GM21717 (cell line): ENCODE data around the gene YBX1.

ENCODE experiments used
- ATAC-seq: cut with Tn5 transposase; IDR thresholded peaks from one replicate; pipeline ENCODE4 v1.9.1; 2021; ENCODE audit warnings: mild to moderate bottlenecking, moderate library complexity; ENCODE audit not compliant: unreplicated experiment

Gene YBX1

GRCh38 chr1:42733415-42734200 is 51.4 kb downstream of the YBX1 start:
- no peak for ATAC-seq

GRCh38 chr1:42734201-42735035 is 52.2 kb downstream of the YBX1 start:
- ATAC-seq = no peak

DNA sequence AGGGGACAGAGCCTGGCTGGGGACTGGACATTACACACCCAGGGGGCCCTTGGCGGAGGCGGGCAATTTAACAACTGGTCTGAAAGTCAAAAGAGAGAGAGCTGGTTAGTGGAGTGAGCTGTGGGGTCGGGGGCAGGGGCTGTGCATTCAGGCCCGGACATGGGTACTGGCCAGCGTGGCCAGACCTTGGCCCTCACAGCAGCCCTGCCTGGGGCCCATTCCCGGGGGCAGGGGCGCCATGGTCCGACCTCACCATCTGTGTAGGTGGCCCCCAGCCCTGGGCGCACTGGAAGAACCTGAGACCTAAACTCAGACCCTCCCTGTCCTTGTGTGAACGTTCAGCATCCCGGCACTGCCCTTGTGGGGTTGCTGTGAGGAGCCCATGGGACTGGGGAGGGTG is 52.8 kb downstream of the YBX1 start:
- ATAC-seq = no peak

DNA sequence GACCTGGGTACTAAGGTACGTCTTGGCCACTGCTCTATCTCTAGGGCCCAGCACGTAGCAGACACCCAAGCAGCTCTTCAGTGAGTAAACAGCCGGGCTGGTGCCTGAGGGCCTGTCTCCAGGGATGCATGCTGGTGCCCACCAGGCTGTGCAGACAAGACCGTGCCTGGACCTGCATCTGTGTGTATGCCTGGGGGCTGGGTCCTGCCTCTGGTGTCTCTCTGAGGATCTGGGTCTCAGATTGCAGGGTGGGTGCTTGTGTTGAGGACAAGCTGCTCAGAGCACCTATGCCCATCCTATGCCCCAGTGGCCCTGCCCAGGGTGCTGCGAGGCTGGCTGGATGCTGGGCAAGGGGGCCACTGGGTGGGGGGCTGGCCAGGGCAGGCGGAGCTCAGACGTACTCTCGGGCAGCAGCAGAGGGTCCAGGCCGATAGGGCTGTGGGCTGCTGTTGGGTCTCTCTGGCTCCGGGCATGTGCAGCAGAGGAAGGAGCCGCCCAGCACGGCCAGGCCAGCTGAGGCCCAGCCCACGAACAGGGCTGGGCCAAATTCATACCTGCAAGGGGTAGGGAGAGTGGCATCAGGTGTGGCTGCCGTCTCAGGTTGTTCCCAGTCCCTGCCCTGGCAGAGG is 53.4 kb downstream of the YBX1 start:
- ATAC-seq = no peak

DNA sequence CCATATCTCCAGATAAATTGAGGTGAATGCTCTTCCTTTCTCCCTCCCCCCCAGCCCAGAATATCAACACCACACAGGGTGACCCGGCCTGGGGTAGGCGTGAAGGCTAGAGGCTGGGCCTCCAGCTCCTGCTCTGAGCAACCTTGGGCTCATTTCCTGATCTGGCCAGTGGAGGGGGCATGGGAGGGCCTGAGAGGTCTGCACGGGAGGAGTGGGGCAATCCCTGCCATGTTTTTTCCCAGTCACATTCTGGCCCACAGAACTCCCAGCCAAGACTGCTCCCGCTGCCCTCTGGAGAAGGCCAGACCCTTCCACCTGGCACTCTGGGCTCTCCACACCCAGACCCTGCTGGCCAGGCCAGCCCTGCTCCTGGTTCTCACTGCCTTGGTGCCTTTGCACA is 53.9 kb downstream of the YBX1 start:
- no peak for ATAC-seq

DNA sequence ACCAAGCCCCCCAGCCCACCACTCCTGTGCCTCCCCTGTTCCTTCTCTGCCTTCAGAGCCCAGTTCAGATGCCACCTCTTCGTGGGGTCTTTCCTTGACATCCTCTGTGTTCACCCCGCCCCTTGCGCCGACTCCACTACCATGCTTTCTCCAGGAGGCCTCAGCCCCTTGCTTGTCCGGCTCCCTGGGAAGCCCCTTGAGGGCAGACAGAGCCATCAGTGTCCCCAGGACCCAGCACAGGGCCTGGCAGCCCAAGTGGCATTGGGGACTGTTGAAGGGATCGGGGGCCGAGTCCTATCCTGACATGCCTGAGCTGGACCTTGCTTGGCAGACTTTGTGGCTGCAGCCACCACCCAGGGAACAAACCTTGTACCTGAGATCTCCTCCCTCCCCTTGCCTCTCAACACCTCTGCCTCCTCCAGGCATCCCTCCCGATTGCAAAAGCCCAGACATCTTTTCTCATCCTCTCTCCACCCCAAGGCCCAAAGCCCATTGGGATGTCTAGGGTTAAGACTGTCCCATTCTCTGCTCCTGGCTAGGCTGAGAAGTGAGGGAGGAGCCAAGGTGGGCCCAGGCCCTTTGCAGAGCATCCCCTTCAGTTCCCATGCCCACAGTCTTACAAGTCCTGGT is 54.5 kb downstream of the YBX1 start:
- ATAC-seq = no peak

GRCh38 chr1:42737257-42737656 is 55.0 kb downstream of the YBX1 start:
- no peak for ATAC-seq

- ATAC-seq = no peak
Measured at GRCh38 chr1:42737986-42738677, 55.9 kb downstream of the YBX1 start.

DNA sequence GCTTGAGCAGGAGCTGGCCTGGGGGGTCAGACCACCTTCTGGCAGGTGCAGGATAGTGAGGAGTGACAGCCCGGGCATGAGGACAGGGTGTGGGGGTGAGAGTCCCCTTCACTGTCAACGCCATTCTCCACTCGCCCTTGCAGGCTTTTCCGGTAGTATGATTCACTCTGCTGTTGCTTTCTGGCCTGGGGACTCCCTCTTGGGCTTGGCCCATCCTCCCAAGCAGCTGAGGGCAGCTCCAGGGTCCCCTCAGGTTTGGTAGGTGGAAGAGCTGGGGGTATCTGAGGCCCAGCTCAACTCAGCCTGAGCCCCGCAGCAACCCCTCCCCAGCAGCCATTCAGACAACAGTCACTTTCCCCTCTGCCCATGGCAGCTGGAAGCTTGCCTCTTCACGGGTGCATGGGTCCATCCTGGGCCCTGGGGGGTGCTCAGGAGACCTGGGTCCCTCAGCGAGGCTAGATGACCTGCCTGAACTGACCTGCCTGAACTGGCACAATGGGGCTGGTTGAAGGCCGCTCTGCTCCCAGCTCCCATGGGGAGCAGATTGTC is 56.5 kb downstream of the YBX1 start:
- no peak for ATAC-seq

DNA sequence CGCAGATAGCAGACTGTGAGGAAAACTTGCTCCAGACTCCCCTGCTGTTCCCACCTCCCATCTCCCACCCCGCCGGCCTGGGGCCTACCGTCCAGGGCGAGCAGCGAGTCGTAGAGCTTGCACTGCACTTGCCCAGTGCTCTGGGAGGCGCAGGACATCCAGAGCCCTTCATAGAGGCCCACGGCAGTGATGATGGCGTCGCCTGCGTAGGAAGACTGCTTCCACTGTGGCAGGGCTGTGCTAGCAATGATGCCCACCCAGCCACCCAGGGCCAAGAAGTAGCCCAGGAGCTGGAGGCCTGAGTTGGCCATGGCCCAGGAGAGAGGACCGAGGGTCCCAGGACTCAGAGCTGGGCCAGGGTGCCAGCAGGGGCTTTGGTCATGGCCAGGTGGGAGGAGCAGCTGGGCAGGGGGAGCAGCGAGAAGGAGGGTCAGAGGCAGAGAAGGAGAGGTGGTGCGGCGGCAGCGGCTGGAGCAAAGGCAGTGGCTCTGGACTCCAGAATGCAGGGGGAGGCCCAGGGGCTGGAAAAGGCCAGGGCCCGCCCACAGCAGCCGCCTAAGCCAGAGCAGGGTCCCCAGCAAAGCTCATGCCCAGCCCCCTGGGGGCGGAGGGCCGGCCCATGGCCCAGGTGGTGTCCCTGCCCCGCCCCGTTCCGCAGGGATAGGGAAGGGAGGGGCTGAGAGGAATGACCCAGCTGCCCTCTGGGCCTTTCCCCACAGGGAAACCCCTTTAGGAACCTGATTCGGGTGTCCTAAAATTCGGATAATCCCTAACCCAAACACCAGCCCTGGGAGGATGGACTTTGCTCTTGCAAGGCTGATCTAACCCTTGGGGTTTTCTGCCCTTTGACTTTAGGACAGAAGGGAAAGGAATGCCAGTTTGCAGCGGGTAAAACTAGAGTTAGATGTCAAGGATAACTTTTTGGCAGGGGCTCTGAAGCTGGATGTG is 57.8 kb downstream of the YBX1 start, which contains the start of gene CLDN19:
TSS of gene CLDN19 (minus strand) at position 484 of the 948 bp plus-strand sequence. CDS start at position 311, 173 bp downstream.
- no peak for ATAC-seq

DNA sequence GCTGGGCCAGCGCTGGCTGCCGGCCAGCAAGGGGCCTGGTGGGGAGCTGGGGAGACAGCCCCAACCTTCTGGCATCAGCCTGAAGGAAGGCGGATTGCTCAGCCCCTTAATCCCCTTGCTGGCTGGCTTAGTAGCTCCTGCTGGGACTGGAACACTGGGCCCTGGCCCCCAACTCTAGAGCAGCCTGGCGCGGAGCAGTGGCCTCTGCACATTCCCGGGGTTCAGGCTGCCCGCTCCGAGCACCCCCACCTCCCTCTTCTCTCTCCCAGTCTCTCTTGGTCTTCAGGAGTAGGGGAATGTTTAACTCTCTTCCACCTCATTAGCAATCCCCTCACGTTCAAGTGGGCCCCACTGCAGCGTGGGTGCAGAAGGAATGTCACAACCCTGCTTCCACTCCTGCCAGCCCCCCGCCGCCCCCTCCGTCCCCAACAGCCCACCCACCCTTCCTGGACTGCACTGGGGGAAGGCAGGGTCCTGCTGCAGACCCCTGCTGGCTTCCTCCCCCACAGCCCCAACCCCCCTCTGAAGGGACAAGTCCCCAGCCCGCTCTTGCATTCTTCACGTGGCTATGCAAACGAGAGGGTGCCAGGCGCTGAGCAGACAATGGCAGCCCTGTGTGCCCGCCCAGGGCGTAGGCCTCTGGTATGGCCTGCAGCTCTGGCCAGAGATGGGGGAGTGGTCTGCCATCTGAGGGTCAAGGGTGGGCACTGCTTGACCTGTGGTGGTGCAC is 58.8 kb downstream of the YBX1 start:
- no peak for ATAC-seq

- ATAC-seq = no peak
Measured at GRCh38 chr1:42741706-42742105, 59.5 kb downstream of the YBX1 start.

DNA sequence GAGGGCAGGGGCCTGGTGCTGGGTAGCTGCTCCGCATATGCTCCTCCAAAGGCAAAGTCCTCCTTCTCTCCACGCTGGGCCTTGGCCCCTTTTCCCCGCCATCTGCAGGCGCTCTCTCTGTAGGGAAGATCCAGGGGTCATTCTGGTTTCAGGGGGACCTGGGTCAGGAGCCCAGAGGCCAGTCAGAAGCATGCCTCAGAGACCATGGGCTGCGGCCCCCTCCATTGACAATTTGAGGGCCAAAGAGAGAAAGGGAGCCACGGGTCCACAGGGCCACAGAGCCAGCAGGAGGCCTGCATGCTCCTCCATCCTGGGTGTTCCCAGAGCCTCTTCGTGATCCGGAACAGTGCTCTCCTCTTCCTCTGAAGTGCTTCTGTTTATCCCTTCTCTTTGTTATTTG is 59.9 kb downstream of the YBX1 start:
- ATAC-seq = no peak

- ATAC-seq = no peak
Measured at GRCh38 chr1:42742617-42743316, 60.5 kb downstream of the YBX1 start.

DNA sequence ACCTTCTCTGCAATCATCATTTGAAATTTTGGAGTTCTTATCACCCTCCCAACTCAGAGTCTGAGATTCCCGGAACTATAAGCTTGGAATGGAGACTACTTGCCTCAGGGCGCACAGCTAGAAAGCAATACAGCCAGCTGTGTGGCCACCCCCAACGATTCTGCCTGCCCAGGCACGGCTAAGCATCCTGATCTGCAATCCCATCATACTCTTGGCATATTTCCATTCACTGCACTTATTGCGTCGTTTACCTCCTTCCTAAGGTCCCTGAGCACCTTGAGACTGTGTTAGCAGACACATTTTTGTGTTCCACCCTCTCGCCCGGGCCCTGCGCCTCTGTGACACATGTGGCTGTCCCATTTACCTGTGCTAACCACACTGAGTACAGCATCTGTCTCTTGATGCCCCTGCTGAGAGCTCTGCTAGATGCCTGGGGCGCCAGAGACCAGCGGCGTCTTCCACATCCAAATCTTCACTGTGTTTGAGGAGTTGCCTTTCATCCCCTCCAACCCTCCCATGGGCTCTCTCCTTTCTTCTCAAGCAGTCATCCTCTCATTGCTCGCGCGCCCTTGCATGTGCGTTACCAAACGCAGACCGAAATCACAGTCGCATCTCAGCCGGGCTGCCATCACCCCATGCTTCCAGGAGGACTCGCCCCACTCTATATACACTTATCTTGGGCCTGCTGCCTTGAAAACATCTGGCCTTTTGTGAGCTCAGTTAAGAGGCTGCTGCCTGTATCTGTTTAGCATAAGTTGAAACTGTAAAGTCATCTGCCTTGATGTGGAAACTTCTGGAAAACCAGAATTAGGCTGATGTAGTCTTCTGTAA is 61.3 kb downstream of the YBX1 start:
- ATAC-seq = no peak

- ATAC-seq = no peak
Measured at GRCh38 chr1:42744148-42744413, 61.9 kb downstream of the YBX1 start.

GRCh38 chr1:42745851-42746250 is 63.6 kb downstream of the YBX1 start:
- no peak for ATAC-seq
